ENCODE measurements around the gene FSIP2.
"Not testable (repeated sequence)": the region's sequence is repeated elsewhere in the genome, so short reads cannot be mapped to it uniquely, and the experiment has no call there.

Gene FSIP2

GRCh38 chr2:185802926-185803325 lies 64.3 kb downstream of the FSIP2 start:
- DNase-seq = no peak

- DNase-seq = no peak
Observed at GRCh38 chr2:185806783-185807182, 68.2 kb downstream of the FSIP2 start.

- no peak for DNase-seq
Observed at GRCh38 chr2:185807351-185807750, 68.7 kb downstream of the FSIP2 start.

- DNase-seq = no peak
Observed at GRCh38 chr2:185811580-185811979, 73.0 kb downstream of the FSIP2 start.

GRCh38 chr2:185813707-185814106 lies 75.1 kb downstream of the FSIP2 start:
- DNase-seq = no peak

- DNase-seq = no peak
Observed at GRCh38 chr2:185817991-185818390, 79.4 kb downstream of the FSIP2 start.

GRCh38 chr2:185821467-185821866 lies 82.9 kb downstream of the FSIP2 start:
- no peak for DNase-seq

- DNase-seq = no peak
Observed at GRCh38 chr2:185823773-185824172, 85.2 kb downstream of the FSIP2 start.

- DNase-seq = no peak
Observed at GRCh38 chr2:185825557-185825956, 87.0 kb downstream of the FSIP2 start.

GRCh38 chr2:185828326-185828725 lies 89.7 kb downstream of the FSIP2 start:
- no peak for DNase-seq

GRCh38 chr2:185833864-185834263 lies 95.3 kb downstream of the FSIP2 start:
- DNase-seq = no peak

- DNase-seq = no peak
Observed at GRCh38 chr2:185835974-185836373, 97.4 kb downstream of the FSIP2 start.

GRCh38 chr2:185854885-185855284 lies 116.3 kb downstream of the FSIP2 start:
- DNase-seq = no peak

GRCh38 chr2:185857691-185858090 lies 119.1 kb downstream of the FSIP2 start:
- DNase-seq = no peak

- DNase-seq = no peak
Observed at GRCh38 chr2:185859506-185859905, 120.9 kb downstream of the FSIP2 start.

GRCh38 chr2:185860321-185860720 lies 121.7 kb downstream of the FSIP2 start:
- DNase-seq = no peak

- no peak for DNase-seq
Observed at GRCh38 chr2:185862657-185863398, 124.2 kb downstream of the FSIP2 start.

- not testable (repeated sequence) for DNase-seq
Observed at GRCh38 chr2:185864468-185865260, 126.1 kb downstream of the FSIP2 start.

- DNase-seq = no peak
Observed at GRCh38 chr2:185875136-185875931, 136.7 kb downstream of the FSIP2 start.

- no peak for DNase-seq
Observed at GRCh38 chr2:185876234-185876633, 137.6 kb downstream of the FSIP2 start.

- DNase-seq = no peak
Observed at GRCh38 chr2:185880396-185880795, 141.8 kb downstream of the FSIP2 start.
